GM12864 (cell line): ENCODE data around the gene TXNL1.

Experiments
- DNase-seq: peaks from one replicate; pipeline ENCODE4 v3.0.0-alpha.2; 2011; ENCODE audit warnings: low read depth
- H3K4me3 ChIP-seq: 2 replicates; pipeline ENCODE4 v1.5.1; 2011; ENCODE audit warnings: mild to moderate bottlenecking, low read depth, low read length, control low read depth
- CTCF ChIP-seq: IDR thresholded peaks from 2 replicates; pipeline ENCODE4 v1.5.1; 2011; ENCODE audit warnings: low read depth, mild to moderate bottlenecking, moderate library complexity, low read length, control low read depth, inconsistent platforms; ENCODE audit errors: missing control alignments

TXNL1 gene

GRCh38 chr18:56560992-56561391 lies 77.4 kb downstream of the TXNL1 start:
- no peak overlapping the region for H3K4me3 ChIP-seq
- no peak for DNase-seq
- no peak for TF ChIP-seq CTCF

- no peak for DNase-seq
- no peak for TF ChIP-seq CTCF
- H3K4me3 ChIP-seq = no peak overlapping the region
Observed at GRCh38 chr18:56559044-56559443, 79.3 kb downstream of the TXNL1 start.

- TF ChIP-seq CTCF = no peak
- H3K4me3 ChIP-seq = no peak overlapping the region
- no peak for DNase-seq
Observed at GRCh38 chr18:56556907-56557306, 81.5 kb downstream of the TXNL1 start.

GRCh38 chr18:56550121-56550520 lies 88.3 kb downstream of the TXNL1 start:
- no peak for DNase-seq
- H3K4me3 ChIP-seq = no peak overlapping the region
- no peak for TF ChIP-seq CTCF
